IPS DF 6.9 (cell line): ENCODE results near the gene TLR7.

ENCODE experiments used
- DNase-seq: peaks from one replicate; pipeline ENCODE4 v3.0.0-alpha.2; 2013; ENCODE audit warnings: low read depth, low spot score
- H3K27ac ChIP-seq: one replicate; pipeline ENCODE4 v1.5.1; 2013; ENCODE audit warnings: low read length, control low read depth
- H3K27me3 ChIP-seq: 2 replicates; pipeline ENCODE4 v1.6.1; 2013; ENCODE audit warnings: mild to moderate bottlenecking, low read length; ENCODE audit not compliant: control insufficient read depth, insufficient read depth
- H3K36me3 ChIP-seq: 2 replicates; pipeline ENCODE4 v1.6.1; 2013; ENCODE audit warnings: low read length; ENCODE audit not compliant: control insufficient read depth, insufficient read depth
- H3K4me1 ChIP-seq: 2 replicates; pipeline ENCODE4 v1.6.1; 2013; ENCODE audit warnings: low read length; ENCODE audit not compliant: control insufficient read depth, insufficient read depth
- H3K4me3 ChIP-seq: 2 replicates; pipeline ENCODE4 v1.5.1; 2013; ENCODE audit warnings: mild to moderate bottlenecking, low read length
- H3K9me3 ChIP-seq: 2 replicates; pipeline ENCODE4 v1.6.1; 2013; ENCODE audit warnings: low read length, inconsistent platforms; ENCODE audit not compliant: control insufficient read depth, insufficient read depth
- WGBS: extraction: QIAGEN DNeasy Blood & Tissue Kit; methylation state at CpG from one replicate; pipeline ENCODE4 v1.1.7; 2013; ENCODE audit warnings: mixed read lengths, missing lambda C conversion rate; ENCODE audit not compliant: insufficient read length, insufficient coverage; 5-methylcytosine and 5-hydroxymethylcytosine counted together

The TLR7 gene

DNA sequence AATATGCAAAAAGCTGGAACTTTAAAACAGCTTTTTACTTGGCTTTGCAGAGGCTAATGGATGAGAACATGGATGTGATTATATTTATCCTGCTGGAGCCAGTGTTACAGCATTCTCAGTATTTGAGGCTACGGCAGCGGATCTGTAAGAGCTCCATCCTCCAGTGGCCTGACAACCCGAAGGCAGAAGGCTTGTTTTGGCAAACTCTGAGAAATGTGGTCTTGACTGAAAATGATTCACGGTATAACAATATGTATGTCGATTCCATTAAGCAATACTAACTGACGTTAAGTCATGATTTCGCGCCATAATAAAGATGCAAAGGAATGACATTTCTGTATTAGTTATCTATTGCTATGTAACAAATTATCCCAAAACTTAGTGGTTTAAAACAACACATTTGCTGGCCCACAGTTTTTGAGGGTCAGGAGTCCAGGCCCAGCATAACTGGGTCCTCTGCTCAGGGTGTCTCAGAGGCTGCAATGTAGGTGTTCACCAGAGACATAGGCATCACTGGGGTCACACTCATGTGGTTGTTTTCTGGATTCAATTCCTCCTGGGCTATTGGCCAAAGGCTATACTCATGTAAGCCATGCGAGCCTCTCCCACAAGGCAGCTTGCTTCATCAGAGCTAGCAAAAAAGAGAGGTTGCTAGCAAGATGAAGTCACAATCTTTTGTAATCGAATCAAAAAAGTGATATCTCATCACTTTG lies 55.2 kb downstream of the TLR7 start:
- no peaks in the 10 kb centered on the region for H3K4me1 ChIP-seq
- WGBS: no CpG with 5 or more reads among the region's 10 CpGs
- no peaks in the 10 kb centered on the region for H3K9me3 ChIP-seq
- H3K27me3 ChIP-seq: no peaks in the 10 kb centered on the region
- no peak overlapping the region for H3K27ac ChIP-seq
- no peak for DNase-seq
- no peak overlapping the region for H3K4me3 ChIP-seq
- H3K36me3 ChIP-seq: no peaks in the 10 kb centered on the region

DNA sequence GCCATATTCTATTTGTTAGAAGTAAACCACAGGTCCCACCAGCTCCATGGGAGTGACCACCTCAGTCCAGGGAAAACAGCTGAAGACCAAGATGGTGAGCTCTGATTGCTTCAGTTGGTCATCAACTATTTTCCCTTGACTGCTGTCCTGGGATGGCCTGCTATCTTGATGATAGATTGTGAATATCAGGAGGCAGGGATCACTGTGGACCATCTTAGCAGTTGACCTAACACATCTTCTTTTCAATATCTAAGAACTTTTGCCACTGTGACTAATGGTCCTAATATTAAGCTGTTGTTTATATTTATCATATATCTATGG lies 55.7 kb downstream of the TLR7 start:
- no peaks in the 10 kb centered on the region for H3K9me3 ChIP-seq
- no peaks in the 10 kb centered on the region for H3K4me1 ChIP-seq
- no peaks in the 10 kb centered on the region for H3K36me3 ChIP-seq
- H3K27me3 ChIP-seq: no peaks in the 10 kb centered on the region
- DNase-seq: no peak
- H3K27ac ChIP-seq: no peak overlapping the region
- no peak overlapping the region for H3K4me3 ChIP-seq

DNA sequence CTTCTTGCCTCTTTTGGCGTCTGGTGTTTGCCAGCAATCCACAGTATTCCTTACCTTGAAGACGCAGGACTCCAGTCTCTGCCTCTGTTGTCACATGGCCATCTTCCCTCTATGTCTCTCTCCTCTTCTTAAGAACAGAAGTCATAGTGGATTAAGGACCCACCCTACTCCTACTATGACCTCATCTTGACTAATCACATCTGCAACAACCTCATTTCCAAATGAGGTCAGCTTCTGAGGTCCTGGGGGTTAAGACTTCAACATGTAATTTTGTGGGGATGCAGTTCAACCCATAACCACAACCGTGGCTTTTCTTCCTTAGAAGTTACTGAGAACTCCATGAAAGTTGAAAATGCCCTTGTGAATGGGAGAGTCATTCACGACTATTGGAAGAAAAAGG lies 62.8 kb downstream of the TLR7 start:
- Histone ChIP-seq H3K27me3 (no peaks in the 10 kb centered on the region), H3K9me3 (no peaks in the 10 kb centered on the region), H3K4me3 (no peak overlapping the region), H3K27ac (no peak overlapping the region), H3K4me1 (no peaks in the 10 kb centered on the region), H3K36me3 (no peaks in the 10 kb centered on the region)
- no peak for DNase-seq
- no CpG with 5 or more reads among the region's 4 CpGs for WGBS

DNA sequence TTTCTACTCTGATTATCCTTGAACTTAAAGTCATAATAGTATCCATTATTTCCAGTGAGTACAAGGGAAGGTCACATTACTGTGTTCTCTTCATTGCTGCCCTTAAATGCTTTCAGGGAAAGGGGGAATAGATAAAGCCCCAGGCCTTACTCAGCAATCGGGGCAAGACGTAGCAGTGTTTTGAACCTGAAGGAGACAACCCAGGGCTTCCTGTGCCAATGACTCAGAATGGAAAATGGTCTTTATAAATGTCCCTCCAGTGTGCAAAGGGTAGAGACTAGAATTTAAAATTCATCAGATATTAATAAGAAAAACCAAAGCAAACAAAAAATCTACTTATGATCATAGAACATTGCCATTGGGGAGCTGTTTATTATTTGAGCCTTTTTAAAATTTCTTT lies 63.3 kb downstream of the TLR7 start:
- no peak for DNase-seq
- no peaks in the 10 kb centered on the region for H3K36me3 ChIP-seq
- no CpG with 5 or more reads among the region's 2 CpGs for WGBS
- no peak overlapping the region for H3K27ac ChIP-seq
- no peak overlapping the region for H3K4me3 ChIP-seq
- H3K9me3 ChIP-seq: no peaks in the 10 kb centered on the region
- H3K27me3 ChIP-seq: no peaks in the 10 kb centered on the region
- no peaks in the 10 kb centered on the region for H3K4me1 ChIP-seq

DNA sequence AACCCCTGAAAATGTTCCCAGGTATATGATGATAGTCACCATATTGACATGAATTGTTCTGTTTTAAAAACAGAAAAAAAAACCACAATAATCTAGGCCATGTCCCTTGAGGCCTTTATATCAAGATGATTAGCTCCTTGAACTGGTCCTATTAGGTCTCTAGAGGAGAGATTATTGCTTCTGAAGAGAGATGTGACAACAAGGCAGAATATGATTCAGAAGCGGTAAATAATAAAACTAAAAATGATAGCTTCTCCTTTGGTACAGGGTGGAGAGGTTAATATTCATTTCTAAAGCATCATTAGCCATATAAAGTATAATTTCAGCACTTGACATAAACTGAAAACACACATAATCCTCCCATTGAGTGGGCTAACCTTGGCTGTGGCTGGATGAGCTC lies 65.4 kb downstream of the TLR7 start:
- Histone ChIP-seq H3K4me3 (no peak overlapping the region), H3K9me3 (no peaks in the 10 kb centered on the region), H3K27ac (no peak overlapping the region), H3K27me3 (no peaks in the 10 kb centered on the region), H3K36me3 (no peaks in the 10 kb centered on the region), H3K4me1 (no peaks in the 10 kb centered on the region)
- WGBS: no CpG with 5 or more reads among the region's 1 CpG
- DNase-seq: no peak

DNA sequence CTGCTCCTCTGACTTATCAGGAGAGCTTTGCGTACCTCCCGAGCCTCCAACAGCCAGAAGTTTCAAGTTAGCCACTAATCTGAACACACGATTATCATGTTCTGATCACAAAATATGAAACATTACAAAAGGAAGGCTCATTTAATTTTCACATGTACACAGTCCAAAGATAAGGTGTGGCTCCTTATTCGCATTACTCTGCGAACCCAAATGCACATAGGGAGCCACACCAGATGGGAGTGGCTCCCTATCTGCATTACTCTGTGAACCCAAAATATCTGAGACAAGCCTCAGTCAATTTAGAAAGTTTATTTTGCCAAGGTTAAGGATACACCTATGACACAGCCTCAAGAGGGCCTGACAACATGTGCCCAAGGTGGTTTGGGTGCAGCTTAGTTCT lies 68.0 kb downstream of the TLR7 start:
- WGBS: no CpG with 5 or more reads among the region's 5 CpGs
- H3K9me3 ChIP-seq: no peaks in the 10 kb centered on the region
- H3K4me1 ChIP-seq: no peaks in the 10 kb centered on the region
- no peaks in the 10 kb centered on the region for H3K36me3 ChIP-seq
- no peak overlapping the region for H3K4me3 ChIP-seq
- no peak overlapping the region for H3K27ac ChIP-seq
- H3K27me3 ChIP-seq: no peaks in the 10 kb centered on the region
- DNase-seq: no peak

DNA sequence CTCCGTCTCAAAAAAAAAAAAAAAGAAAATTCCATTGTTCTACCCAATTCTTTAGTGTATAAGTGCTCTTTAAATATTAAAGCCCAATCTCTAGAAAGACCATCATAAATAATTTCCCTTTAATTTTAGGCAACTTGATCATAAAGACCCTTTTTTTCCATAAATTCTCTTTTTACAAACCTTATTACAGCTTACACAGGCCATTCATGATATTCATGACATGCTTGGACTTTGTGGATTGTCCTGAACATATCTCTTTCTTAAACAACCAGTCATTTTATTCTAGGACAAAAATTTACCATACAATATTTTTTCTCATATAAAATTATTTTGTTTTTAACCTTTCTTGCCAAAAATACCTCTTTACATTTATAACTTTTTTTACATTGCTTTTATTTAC lies 70.1 kb downstream of the TLR7 start:
- WGBS: no CpG with 5 or more reads among the region's 1 CpG
- Histone ChIP-seq H3K4me1 (no peaks in the 10 kb centered on the region), H3K4me3 (no peak overlapping the region), H3K36me3 (no peaks in the 10 kb centered on the region), H3K27me3 (no peaks in the 10 kb centered on the region), H3K9me3 (no peaks in the 10 kb centered on the region), H3K27ac (no peak overlapping the region)
- no peak for DNase-seq
